ENCODE measurements around the gene GLT6D1.
"Not testable (repeated sequence)": the region's sequence is repeated elsewhere in the genome, so short reads cannot be mapped to it uniquely, and the experiment has no call there.

The GLT6D1 gene

DNA sequence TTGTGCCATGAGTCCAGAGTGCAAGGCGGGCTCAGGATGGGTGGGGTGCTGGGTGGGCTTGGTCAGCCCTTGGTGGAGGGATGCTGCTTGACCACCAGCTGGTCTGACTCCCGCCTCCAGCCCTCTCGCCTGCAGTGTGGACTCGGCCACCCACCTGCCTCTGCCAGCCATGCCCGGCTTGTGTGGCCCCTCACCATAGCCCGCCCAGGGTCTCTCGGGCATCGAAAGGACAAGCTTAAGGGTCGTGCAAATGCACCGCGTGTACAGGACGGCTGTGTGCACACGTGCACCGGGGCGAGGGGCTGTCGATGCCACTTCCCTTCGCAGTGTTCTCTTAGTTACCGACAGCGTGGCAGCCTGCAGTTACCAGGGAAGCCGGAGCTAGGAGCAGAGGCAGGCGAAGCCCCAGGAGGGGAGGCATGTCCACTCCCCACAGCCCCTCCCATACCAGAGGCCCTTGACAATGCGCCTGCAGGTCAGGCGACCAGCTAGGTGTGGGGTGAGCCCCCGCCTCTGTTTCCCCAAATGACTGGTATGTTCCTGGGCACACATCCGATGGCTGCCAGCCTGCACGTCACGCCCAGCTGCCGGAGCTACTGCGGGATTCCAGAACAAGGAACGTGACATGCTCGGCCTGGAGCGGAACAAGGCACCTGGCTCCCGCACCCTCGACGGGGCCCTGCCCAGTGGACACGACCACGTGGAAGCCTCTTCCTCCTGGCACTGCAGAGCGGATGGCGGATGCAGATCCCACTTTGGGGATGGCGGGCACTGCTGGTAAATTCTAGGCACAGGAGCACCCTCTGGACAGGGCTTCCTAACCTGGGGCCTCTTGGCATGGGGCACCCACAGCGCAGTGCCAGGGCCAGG is 31.6 kb upstream of the GLT6D1 start:
- DNase-seq, result no peak
- TF ChIP-seq POLR2A (IDR thresholded peaks at IDR 0.05; ENCODE audit: low read length) (no peak), GATA1 (IDR thresholded peaks at IDR 0.05; ENCODE audit: low read depth, low read length) (no peak)

GRCh38 chr9:135669616-135670285 is 30.4 kb upstream of the GLT6D1 start:
- TF ChIP-seq POLR2A (IDR thresholded peaks at IDR 0.05; ENCODE audit: low read length) (no peak), GATA1 (IDR thresholded peaks at IDR 0.05; ENCODE audit: low read depth, low read length) (no peak)
- no peak for DNase-seq

- not testable (repeated sequence) for DNase-seq
Observed at GRCh38 chr9:135669018-135669417, 29.7 kb upstream of the GLT6D1 start.

DNA sequence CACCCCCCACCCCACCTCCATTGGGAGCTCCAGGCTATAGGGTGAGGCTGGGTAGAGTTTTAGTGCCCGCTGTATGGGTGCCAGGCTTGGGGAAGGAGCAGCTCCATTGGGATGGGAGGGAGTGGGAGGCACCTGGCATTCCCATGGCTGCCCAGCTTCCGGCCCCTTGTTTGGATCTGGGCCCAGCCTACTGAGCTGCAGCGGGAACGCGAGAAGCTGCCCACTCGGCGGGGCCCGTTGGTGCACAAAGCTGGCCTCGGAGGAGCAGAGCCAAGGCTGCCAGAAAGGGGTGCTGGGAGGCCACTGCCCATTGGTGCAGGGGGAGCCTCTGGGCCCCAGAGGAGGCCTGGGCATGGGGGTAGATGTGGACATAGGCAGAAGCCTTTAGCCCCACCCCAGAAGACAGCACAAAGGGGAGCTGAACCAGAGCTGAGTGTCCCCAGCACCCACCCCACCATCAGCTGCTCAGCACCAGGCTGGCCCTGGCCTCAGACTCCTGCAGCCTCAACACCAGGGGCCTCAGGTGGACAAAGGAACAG is 28.2 kb upstream of the GLT6D1 start:
- DNase-seq, result no peak
- TF ChIP-seq GATA1 (IDR thresholded peaks at IDR 0.05; ENCODE audit: low read depth, low read length), result no peak
- TF ChIP-seq POLR2A (IDR thresholded peaks at IDR 0.05; ENCODE audit: low read length), result no peak

GRCh38 chr9:135666534-135667462 is 27.5 kb upstream of the GLT6D1 start:
- TF ChIP-seq POLR2A (IDR thresholded peaks at IDR 0.05; ENCODE audit: low read length) (no peak), GATA1 (IDR thresholded peaks at IDR 0.05; ENCODE audit: low read depth, low read length) (no peak)
- DNase-seq, result no peak

DNA sequence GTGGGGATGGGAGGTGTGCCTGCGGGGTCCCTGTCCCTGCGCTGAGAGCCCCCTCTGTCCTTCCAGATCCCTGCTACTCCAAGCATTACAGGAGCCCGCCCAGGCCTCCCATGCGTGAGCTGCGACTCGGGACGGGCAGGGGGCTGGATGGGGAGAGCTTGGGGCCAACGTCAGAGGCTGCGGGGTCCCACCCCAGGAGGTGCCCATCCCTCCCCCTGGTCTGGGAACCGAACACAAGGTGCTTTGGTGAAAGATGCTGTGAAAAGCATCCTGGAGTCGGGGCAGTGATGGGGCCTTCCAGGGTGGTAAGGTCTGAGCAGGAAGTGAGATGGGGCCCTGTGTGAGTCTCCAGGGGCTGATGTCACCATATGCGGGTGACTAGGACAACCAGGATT is 26.5 kb upstream of the GLT6D1 start:
- TF ChIP-seq GATA1 (IDR thresholded peaks at IDR 0.05; ENCODE audit: low read depth, low read length) (no peak), POLR2A (IDR thresholded peaks at IDR 0.05; ENCODE audit: low read length) (no peak)
- no peak for DNase-seq

DNA sequence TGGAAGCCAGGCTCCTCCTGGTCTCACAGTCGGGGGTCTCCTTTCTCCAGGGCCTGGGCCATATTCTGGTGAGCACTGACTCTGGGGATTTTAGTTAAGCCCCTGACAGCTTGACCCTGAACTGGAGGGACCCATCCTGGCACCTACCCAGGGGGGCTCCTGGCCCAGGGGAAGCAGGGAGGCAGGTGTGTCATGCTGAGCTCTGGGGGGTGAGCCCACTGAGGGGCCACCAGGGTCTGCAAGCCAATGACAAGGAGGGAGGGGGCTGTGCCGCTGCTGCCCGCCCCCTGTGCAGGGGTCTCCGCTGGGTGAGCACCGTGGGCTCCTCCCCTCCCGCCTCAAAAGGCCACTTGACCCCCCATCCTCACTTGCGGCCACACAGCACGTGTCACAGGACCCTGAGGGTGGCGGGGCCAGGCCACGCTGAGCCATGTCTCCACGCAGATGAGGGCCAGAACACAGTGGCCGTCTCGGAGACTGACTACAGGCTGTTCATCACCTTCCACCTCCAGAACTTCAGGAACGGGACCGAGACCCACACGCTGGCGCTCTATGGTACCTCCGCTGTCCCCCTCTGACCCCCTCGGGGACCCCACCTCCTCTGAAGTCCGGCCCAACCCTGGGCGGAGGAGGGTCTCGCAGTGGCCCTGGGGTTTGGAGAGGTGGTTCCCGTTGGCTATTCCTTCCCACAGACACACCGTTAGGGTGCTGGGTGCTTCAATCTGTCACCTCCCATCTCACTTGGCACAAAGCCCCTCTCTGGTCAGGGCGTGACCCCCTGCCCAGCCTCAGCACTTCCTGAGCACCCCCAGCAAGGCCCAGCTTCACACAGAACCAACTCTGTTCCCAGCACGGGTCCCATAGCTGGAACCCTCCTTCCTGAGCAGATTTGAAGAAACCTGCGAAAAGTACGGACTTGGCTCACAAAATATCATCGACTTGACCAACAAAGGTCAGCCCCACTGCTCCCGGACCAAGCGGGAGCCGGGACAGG is 25.8 kb upstream of the GLT6D1 start:
- no peak for DNase-seq
- TF ChIP-seq POLR2A (IDR thresholded peaks at IDR 0.05; ENCODE audit: low read length) (no peak), GATA1 (IDR thresholded peaks at IDR 0.05; ENCODE audit: low read depth, low read length) (no peak)

- no peak for DNase-seq
- TF ChIP-seq POLR2A (IDR thresholded peaks at IDR 0.05; ENCODE audit: low read length) (no peak), GATA1 (IDR thresholded peaks at IDR 0.05; ENCODE audit: low read depth, low read length) (no peak)
Observed at GRCh38 chr9:135664266-135664665, 24.9 kb upstream of the GLT6D1 start.

DNA sequence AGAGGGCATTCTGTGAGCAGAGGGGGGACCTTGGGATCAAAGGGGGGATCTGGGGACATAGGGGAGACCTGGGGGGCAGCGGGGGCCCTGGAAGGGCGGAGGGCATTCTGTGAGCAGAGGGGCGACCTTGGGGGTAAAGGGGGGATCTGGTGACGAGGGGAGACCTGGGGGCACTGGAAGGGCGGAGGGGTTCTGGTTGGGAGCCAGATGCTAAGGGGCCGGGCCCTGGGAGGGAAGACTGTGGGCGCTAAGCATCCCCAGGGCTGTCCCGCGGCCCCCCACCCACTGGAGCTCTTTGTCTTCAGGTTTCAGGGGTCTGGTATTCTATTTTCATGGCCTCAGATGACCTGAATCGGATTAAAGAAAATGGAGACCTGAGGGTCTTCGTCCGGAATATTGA is 24.5 kb upstream of the GLT6D1 start:
- DNase-seq, result no peak
- no peak for TF ChIP-seq POLR2A (IDR thresholded peaks at IDR 0.05; ENCODE audit: low read length)

GRCh38 chr9:135663451-135663770 is 24.1 kb upstream of the GLT6D1 start:
- TF ChIP-seq GATA1 (IDR thresholded peaks at IDR 0.05; ENCODE audit: low read depth, low read length) (no peak), POLR2A (IDR thresholded peaks at IDR 0.05; ENCODE audit: low read length) (no peak)
- DNase-seq, result no peak

DNA sequence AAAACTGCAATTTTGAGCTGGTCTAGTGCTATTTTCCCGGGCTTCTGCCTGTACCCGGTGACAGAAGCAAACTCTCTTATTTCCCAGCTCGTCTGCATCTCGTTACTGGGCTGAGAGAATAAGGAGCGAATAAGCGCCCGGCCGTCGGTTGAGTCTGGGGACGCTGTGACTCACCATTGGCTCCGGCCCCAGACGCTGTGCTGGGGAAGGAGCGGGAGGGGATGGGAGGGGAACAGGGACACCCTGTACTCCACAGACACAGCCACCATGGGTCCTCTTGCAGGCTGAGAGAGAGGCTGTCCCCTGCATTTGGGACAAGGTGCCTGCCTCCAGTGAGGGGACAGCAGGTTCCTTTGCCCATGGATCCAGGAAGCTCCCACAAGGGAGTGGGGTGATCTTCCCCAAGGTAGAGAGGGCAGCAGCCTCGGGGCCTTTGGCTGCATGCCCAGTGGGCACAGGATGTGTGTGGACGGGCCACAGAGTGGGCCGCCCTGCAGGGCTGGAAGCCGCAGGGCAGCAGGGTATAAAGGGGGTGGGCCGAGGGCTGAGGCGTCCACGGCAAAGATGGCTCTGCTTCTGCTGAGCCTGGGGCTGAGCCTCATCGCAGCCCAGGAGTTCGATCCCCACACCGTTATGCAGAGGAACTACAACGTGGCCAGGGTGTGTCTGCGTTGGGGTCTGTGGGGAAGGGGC is 23.6 kb upstream of the GLT6D1 start, which contains the start of gene LCN9:
Gene LCN9 (plus strand): TSS at position 552 of the 693 bp plus-strand sequence. CDS start 13 bp downstream, at position 565.
- no peak for TF ChIP-seq GATA1 (IDR thresholded peaks at IDR 0.05; ENCODE audit: low read depth, low read length)
- DNase-seq, result no peak

DNA sequence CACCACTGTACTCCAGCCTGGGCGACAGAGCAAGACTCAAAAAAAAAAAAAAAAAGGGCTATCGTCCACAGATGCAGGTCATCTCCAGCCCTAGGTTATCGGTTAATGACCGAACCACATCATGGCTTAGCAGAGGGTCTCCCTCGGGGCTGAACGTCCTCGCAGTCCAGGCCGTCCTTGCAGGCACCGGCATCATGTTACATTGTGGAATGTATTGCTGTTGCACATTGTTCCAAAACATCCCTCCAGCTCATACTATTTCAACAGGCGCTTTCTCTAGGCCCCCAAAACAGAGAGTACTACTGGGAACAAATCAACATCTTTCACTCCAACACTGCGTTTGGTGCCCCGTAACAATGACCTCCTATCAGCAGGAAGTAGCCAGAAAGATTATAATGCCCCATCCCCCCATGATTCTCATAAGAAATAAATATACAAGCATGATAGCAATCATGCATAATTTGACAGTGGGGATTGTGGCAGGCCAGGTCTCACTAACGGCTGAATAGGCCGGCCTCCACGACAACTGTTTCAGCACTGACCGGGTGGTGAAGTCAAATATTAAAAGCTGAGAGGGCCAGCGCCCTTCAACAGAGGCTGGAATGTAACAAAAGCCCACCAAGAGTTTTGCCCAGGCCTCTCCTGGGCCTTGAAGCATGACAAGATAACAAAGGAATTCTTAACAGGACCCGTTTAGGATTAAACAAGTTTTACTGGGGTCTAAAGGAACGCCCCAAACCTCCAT is 22.6 kb upstream of the GLT6D1 start:
- TF ChIP-seq POLR2A (IDR thresholded peaks at IDR 0.05; ENCODE audit: low read length), result no peak
- TF ChIP-seq GATA1 (IDR thresholded peaks at IDR 0.05; ENCODE audit: low read depth, low read length), result no peak
- no peak for DNase-seq
